ENCODE data around the gene FAM168A. TPM values are rescaled to one million over a fixed set of nuclear protein-coding genes. Genes with fewer than 3 reads are reported as not detected.
"Not testable (repeated sequence)": the region's sequence is repeated elsewhere in the genome, so short reads cannot be mapped to it uniquely, and the experiment has no call there.

FAM168A gene
- total and polyA plus RNA-seq, 2 donors: 29.0 to 31.4 TPM

- Histone ChIP-seq H3K36me3 (ENCODE audit: insufficient read depth) (no peaks in the 10 kb centered on the region), H3K27ac (ENCODE audit: low read depth) (no peak overlapping the region), H3K4me3 (ENCODE audit: low read depth, low read length) (no peak overlapping the region), H3K4me1 (ENCODE audit: insufficient read depth) (peaks cover 1% of the 10 kb centered on the region)
- no peak for DNase-seq (ENCODE audit: extremely low spot score)
- 87% methylated on average over 3 of the region's 3 CpGs for WGBS
These were observed 13.1 kb downstream of the FAM168A start for GRCh38 chr11:73584831-73585230.

GRCh38 chr11:73582653-73583052, 15.3 kb downstream of the FAM168A start:
- no peak for DNase-seq (ENCODE audit: extremely low spot score)
- Histone ChIP-seq H3K36me3 (ENCODE audit: insufficient read depth) (no peaks in the 10 kb centered on the region), H3K4me3 (ENCODE audit: low read depth, low read length) (no peak overlapping the region), H3K4me1 (ENCODE audit: insufficient read depth) (peaks cover 1% of the 10 kb centered on the region), H3K27ac (ENCODE audit: low read depth) (no peak overlapping the region)
- WGBS: 89% methylated on average over 3 of the region's 3 CpGs

- not testable (repeated sequence) for H3K36me3 ChIP-seq (ENCODE audit: insufficient read depth); H3K4me1 ChIP-seq (ENCODE audit: insufficient read depth); H3K4me3 ChIP-seq (ENCODE audit: low read depth, low read length); H3K27ac ChIP-seq (ENCODE audit: low read depth); DNase-seq (ENCODE audit: extremely low spot score)
- 70% methylated on average over 1 of the region's 1 CpG for WGBS
These were observed 17.2 kb downstream of the FAM168A start for GRCh38 chr11:73580749-73581148.

- 98% methylated on average over 8 of the region's 8 CpGs for WGBS
- no peak for DNase-seq (ENCODE audit: extremely low spot score)
- Histone ChIP-seq H3K4me3 (ENCODE audit: low read depth, low read length) (no peak overlapping the region), H3K36me3 (ENCODE audit: insufficient read depth) (no peaks in the 10 kb centered on the region), H3K4me1 (ENCODE audit: insufficient read depth) (no peaks in the 10 kb centered on the region), H3K27ac (ENCODE audit: low read depth) (no peak overlapping the region)
These were observed 18.1 kb downstream of the FAM168A start for GRCh38 chr11:73579641-73580434.

GRCh38 chr11:73578592-73579185, 19.2 kb downstream of the FAM168A start:
- 58% methylated on average over 2 of the region's 2 CpGs for WGBS
- Histone ChIP-seq H3K27ac (ENCODE audit: low read depth) (no peak overlapping the region), H3K4me1 (ENCODE audit: insufficient read depth) (no peaks in the 10 kb centered on the region), H3K4me3 (ENCODE audit: low read depth, low read length) (no peak overlapping the region), H3K36me3 (ENCODE audit: insufficient read depth) (no peaks in the 10 kb centered on the region)
- DNase-seq (ENCODE audit: extremely low spot score): no peak

GRCh38 chr11:73577496-73577917, 20.4 kb downstream of the FAM168A start:
- Histone ChIP-seq H3K4me3 (ENCODE audit: low read depth, low read length) (no peak overlapping the region), H3K4me1 (ENCODE audit: insufficient read depth) (no peaks in the 10 kb centered on the region), H3K27ac (ENCODE audit: low read depth) (no peak overlapping the region), H3K36me3 (ENCODE audit: insufficient read depth) (no peaks in the 10 kb centered on the region)
- no peak for DNase-seq (ENCODE audit: extremely low spot score)
- 58% methylated on average over 1 of the region's 1 CpG for WGBS

- H3K4me3 ChIP-seq (ENCODE audit: low read depth, low read length): no peak overlapping the region
- WGBS: 91% methylated on average over 4 of the region's 4 CpGs
- no peak for DNase-seq (ENCODE audit: extremely low spot score)
These were observed 21.7 kb downstream of the FAM168A start for GRCh38 chr11:73576185-73576614.

GRCh38 chr11:73571982-73572381, 25.9 kb downstream of the FAM168A start:
- WGBS: 94% methylated on average over 29 of the region's 30 CpGs
- H3K27ac ChIP-seq (ENCODE audit: low read depth); H3K36me3 ChIP-seq (ENCODE audit: insufficient read depth); H3K4me3 ChIP-seq (ENCODE audit: low read depth, low read length); DNase-seq (ENCODE audit: extremely low spot score); H3K4me1 ChIP-seq (ENCODE audit: insufficient read depth): not testable (repeated sequence)

More at GRCh38 chr11:73576185-73576614, 21.7 kb downstream of the FAM168A start:
- Histone ChIP-seq H3K27ac (ENCODE audit: low read depth) (no peak overlapping the region), H3K36me3 (ENCODE audit: insufficient read depth) (no peaks in the 10 kb centered on the region), H3K4me1 (ENCODE audit: insufficient read depth) (no peaks in the 10 kb centered on the region)

GRCh38 chr11:73570415-73571114, 27.3 kb downstream of the FAM168A start:
- no peak overlapping the region for H3K27ac ChIP-seq (ENCODE audit: low read depth)
- no peak overlapping the region for H3K4me3 ChIP-seq (ENCODE audit: low read depth, low read length)
- no peaks in the 10 kb centered on the region for H3K4me1 ChIP-seq (ENCODE audit: insufficient read depth)
- WGBS: 88% methylated on average over 1 of the region's 1 CpG
- no peak for DNase-seq (ENCODE audit: extremely low spot score)
- no peaks in the 10 kb centered on the region for H3K36me3 ChIP-seq (ENCODE audit: insufficient read depth)

GRCh38 chr11:73566977-73567755, 30.7 kb downstream of the FAM168A start:
- Histone ChIP-seq H3K27ac (ENCODE audit: low read depth) (no peak overlapping the region), H3K36me3 (ENCODE audit: insufficient read depth) (no peaks in the 10 kb centered on the region), H3K4me3 (ENCODE audit: low read depth, low read length) (no peak overlapping the region), H3K4me1 (ENCODE audit: insufficient read depth) (no peaks in the 10 kb centered on the region)
- no peak for DNase-seq (ENCODE audit: extremely low spot score)
- 43% methylated on average over 8 of the region's 8 CpGs for WGBS

- no peak for DNase-seq (ENCODE audit: extremely low spot score)
- Histone ChIP-seq H3K27ac (ENCODE audit: low read depth) (no peak overlapping the region), H3K4me1 (ENCODE audit: insufficient read depth) (no peaks in the 10 kb centered on the region), H3K36me3 (ENCODE audit: insufficient read depth) (no peaks in the 10 kb centered on the region), H3K4me3 (ENCODE audit: low read depth, low read length) (no peak overlapping the region)
These were observed 31.5 kb downstream of the FAM168A start for GRCh38 chr11:73566422-73566821.

GRCh38 chr11:73565804-73566203, 32.1 kb downstream of the FAM168A start:
- Histone ChIP-seq H3K4me1 (ENCODE audit: insufficient read depth) (no peaks in the 10 kb centered on the region), H3K36me3 (ENCODE audit: insufficient read depth) (no peaks in the 10 kb centered on the region), H3K4me3 (ENCODE audit: low read depth, low read length) (no peak overlapping the region), H3K27ac (ENCODE audit: low read depth) (no peak overlapping the region)
- 49% methylated on average over 1 of the region's 1 CpG for WGBS
- DNase-seq (ENCODE audit: extremely low spot score): no peak

- Histone ChIP-seq H3K36me3 (ENCODE audit: insufficient read depth) (no peaks in the 10 kb centered on the region), H3K4me1 (ENCODE audit: insufficient read depth) (no peaks in the 10 kb centered on the region), H3K27ac (ENCODE audit: low read depth) (no peak overlapping the region), H3K4me3 (ENCODE audit: low read depth, low read length) (no peak overlapping the region)
- DNase-seq (ENCODE audit: extremely low spot score): no peak
- WGBS: 93% methylated on average over 2 of the region's 2 CpGs
These were observed 33.0 kb downstream of the FAM168A start for GRCh38 chr11:73564903-73565302.

Measured in urinary bladder (tissue), 4 donors.